ENCODE results near the gene VWDE. TPM values are rescaled to one million over a fixed set of nuclear protein-coding genes. Genes with fewer than 3 reads are reported as not detected.

The VWDE gene
- total RNA-seq, 1 donor from 2014 or later: 3.2 TPM

DNA sequence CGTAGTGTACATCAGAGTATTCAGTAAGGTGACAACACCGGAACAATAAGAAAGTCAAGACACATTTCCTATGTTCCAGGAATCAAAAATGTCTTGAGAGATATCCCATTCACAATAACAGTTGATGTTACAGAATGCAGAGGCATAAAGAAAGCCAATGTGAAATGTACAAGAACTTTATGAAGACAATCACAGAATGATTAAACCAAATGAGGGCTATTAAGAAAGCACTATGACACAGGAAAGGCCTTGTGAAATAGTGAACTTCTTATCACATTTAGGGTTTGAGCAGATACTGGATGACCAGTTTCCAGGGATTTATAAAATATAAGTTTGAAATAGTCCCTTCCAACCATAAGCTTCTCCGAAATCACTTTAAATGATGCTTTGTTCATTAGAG, 52.7 kb downstream of the VWDE start:
- TF ChIP-seq, protein P1, sequence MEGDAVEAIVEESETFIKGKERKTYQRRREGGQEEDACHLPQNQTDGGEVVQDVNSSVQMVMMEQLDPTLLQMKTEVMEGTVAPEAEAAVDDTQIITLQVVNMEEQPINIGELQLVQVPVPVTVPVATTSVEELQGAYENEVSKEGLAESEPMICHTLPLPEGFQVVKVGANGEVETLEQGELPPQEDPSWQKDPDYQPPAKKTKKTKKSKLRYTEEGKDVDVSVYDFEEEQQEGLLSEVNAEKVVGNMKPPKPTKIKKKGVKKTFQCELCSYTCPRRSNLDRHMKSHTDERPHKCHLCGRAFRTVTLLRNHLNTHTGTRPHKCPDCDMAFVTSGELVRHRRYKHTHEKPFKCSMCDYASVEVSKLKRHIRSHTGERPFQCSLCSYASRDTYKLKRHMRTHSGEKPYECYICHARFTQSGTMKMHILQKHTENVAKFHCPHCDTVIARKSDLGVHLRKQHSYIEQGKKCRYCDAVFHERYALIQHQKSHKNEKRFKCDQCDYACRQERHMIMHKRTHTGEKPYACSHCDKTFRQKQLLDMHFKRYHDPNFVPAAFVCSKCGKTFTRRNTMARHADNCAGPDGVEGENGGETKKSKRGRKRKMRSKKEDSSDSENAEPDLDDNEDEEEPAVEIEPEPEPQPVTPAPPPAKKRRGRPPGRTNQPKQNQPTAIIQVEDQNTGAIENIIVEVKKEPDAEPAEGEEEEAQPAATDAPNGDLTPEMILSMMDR (IDR thresholded peaks at IDR 0.05; ENCODE audit: unreplicated experiment): no peak
- H3K36me3 Mint-ChIP-seq (ENCODE audit: low read depth, unreplicated experiment): no peaks in the 10 kb centered on the region

DNA sequence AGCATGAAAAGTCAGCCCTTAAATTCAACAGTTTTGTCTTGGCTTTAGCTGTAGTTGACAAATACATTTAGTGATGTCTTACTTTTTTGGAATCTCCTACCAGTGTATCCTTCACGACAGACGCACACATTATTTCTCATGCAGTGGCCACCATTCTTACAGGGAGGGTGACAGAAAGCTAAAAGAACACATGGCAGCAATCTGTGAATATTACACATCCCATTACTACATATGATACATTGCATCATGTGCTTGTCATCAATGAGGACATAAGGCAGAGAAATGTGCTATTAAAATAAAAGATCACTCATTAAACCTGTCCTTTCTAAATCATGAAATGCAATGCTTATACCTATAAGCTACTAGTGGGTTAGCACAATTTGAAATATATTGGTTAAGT, 66.6 kb downstream of the VWDE start:
- Mint-ChIP-seq H3K27me3 (ENCODE audit: unreplicated experiment) (no peaks in the 10 kb centered on the region), H3K4me1 (ENCODE audit: unreplicated experiment) (no peaks in the 10 kb centered on the region), H3K36me3 (ENCODE audit: low read depth, unreplicated experiment) (no peaks in the 10 kb centered on the region), H3K4me3 (ENCODE audit: unreplicated experiment) (no peak overlapping the region), H3K9me3 (ENCODE audit: unreplicated experiment) (no peaks in the 10 kb centered on the region), H3K27ac (ENCODE audit: unreplicated experiment) (no peak overlapping the region)
- DNase-seq (ENCODE audit: low spot score): no peak
- TF ChIP-seq, protein P1 (IDR thresholded peaks at IDR 0.05; ENCODE audit: unreplicated experiment): no peak

More for the DNA sequence above, 52.7 kb downstream of the VWDE start:
- H3K9me3 Mint-ChIP-seq (ENCODE audit: unreplicated experiment): no peaks in the 10 kb centered on the region
- no peak overlapping the region for H3K27ac Mint-ChIP-seq (ENCODE audit: unreplicated experiment)
- no peak overlapping the region for H3K4me3 Mint-ChIP-seq (ENCODE audit: unreplicated experiment)
- no peaks in the 10 kb centered on the region for H3K27me3 Mint-ChIP-seq (ENCODE audit: unreplicated experiment)
- no peak for DNase-seq (ENCODE audit: low spot score)
- H3K4me1 Mint-ChIP-seq (ENCODE audit: unreplicated experiment): peaks cover 6% of the 10 kb centered on the region

DNA sequence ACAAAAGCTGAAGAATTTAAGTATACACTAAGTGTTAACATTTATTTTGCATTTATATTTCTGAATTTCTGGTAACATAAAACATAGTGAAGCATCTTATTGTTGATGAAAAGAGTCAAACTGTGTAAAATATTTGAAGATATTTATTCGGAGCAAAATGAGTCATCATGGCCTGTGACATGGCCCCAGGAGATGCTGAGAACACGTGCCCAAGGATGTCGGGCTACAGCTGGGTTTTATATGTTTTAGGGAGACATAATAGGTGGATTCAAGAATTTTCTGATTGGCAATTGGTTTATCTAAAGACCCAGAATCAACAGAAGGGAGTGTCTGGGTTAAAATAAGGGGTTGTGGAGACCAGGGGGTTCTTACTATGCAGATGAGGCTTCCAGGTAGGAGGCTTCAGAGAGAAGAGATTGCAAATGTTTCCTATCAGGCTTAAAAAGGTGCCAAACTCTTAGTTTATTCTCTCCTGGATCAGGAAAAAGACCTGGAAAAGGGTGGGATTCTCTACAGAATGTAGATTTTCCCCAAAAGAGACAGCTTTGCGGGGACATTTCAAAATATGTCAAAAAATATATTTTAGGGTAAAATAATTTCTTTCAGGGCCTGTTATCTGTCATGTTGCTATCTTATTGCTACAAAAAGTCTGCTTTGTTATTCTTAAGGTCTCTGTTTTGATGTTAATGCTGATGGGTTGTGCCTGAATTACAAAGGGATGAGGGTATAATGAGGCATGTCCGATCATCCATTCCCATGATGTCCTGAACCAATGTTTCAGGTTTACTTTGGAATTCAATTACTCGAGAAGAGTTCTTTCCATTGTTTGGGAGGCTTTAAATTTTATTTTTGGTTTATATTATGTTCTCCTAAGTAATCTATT, 74.5 kb downstream of the VWDE start:
- TF ChIP-seq, protein P1 (IDR thresholded peaks at IDR 0.05; ENCODE audit: unreplicated experiment): no peak
- H3K36me3 Mint-ChIP-seq (ENCODE audit: low read depth, unreplicated experiment): no peaks in the 10 kb centered on the region

DNA sequence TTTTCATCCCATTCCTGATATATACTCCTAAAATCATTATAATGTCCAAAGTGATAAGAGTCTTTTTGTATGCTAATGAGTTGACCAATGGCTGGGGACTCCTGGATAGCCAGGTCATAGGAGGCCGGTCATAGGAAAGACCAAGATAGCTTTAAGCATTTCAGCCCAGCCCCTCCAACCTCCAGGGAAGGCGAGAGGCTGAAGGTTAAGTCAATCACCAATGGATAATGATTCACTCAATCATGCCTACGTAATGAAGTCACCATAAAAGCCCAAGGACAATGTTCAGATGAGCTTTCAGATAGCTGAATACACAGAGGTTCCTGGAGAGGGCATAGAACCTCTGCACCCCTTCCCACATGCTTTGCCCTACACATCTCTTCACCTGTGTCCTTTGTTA, 75.7 kb downstream of the VWDE start:
- Mint-ChIP-seq H3K27ac (ENCODE audit: unreplicated experiment) (no peak overlapping the region), H3K36me3 (ENCODE audit: low read depth, unreplicated experiment) (no peaks in the 10 kb centered on the region), H3K4me1 (ENCODE audit: unreplicated experiment) (no peaks in the 10 kb centered on the region), H3K27me3 (ENCODE audit: unreplicated experiment) (peaks cover 4% of the 10 kb centered on the region), H3K4me3 (ENCODE audit: unreplicated experiment) (no peak overlapping the region), H3K9me3 (ENCODE audit: unreplicated experiment) (no peaks in the 10 kb centered on the region)
- no peak for DNase-seq (ENCODE audit: low spot score)
- TF ChIP-seq, protein P1 (IDR thresholded peaks at IDR 0.05; ENCODE audit: unreplicated experiment): no peak

More for the DNA sequence above, 74.5 kb downstream of the VWDE start:
- no peak for DNase-seq (ENCODE audit: low spot score)
- Mint-ChIP-seq H3K9me3 (ENCODE audit: unreplicated experiment) (no peaks in the 10 kb centered on the region), H3K27me3 (ENCODE audit: unreplicated experiment) (peaks cover 4% of the 10 kb centered on the region), H3K4me1 (ENCODE audit: unreplicated experiment) (no peaks in the 10 kb centered on the region), H3K27ac (ENCODE audit: unreplicated experiment) (no peak overlapping the region), H3K4me3 (ENCODE audit: unreplicated experiment) (no peak overlapping the region)

DNA sequence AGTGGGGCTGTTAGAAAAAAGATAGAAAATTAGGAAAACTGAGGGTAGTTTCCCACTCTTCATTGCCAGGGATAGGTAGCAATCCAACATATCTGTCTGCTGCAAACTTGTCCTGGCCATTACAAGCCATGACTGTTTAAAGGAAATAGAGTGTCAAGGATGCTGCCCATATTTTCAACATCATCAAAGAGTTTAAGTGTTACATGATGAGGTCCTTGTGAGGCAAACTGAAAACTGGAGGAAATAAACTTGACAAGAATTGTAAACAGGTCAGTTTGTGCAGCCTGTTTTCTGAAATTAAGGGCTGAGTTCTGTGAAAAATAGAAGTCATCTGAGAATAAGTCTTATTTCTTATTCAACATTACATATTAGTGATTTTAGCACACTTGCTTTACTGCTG, 78.0 kb downstream of the VWDE start:
- Mint-ChIP-seq H3K4me3 (ENCODE audit: unreplicated experiment) (no peak overlapping the region), H3K9me3 (ENCODE audit: unreplicated experiment) (no peaks in the 10 kb centered on the region)

More for the DNA sequence above, 78.0 kb downstream of the VWDE start:
- TF ChIP-seq, protein P1 (IDR thresholded peaks at IDR 0.05; ENCODE audit: unreplicated experiment): no peak
- Mint-ChIP-seq H3K36me3 (ENCODE audit: low read depth, unreplicated experiment) (no peaks in the 10 kb centered on the region), H3K4me1 (ENCODE audit: unreplicated experiment) (peaks cover 11% of the 10 kb centered on the region), H3K27ac (ENCODE audit: unreplicated experiment) (no peak overlapping the region), H3K27me3 (ENCODE audit: unreplicated experiment) (peaks cover 4% of the 10 kb centered on the region)
- no peak for DNase-seq (ENCODE audit: low spot score)
